KG1 (cell line): ENCODE results near the gene NEAT1.
A peak's percentile ranks its signal among the peaks of the same experiment; 100 is the strongest.

Experiments used
- DNase-seq: peaks from one replicate; lab custom pipeline; 2025; lab: John Stamatoyannopoulos, UW

Gene NEAT1

GRCh38 chr11:65421794-65422632 lies 585 bp upstream of the NEAT1 start:
- DNase-seq: peak; percentile 85

- no peak for DNase-seq
These were observed 1.1 kb downstream of the NEAT1 start for GRCh38 chr11:65423516-65424204.

- peak; percentile 55 for DNase-seq
These were observed 1.9 kb downstream of the NEAT1 start for GRCh38 chr11:65424205-65425104.

GRCh38 chr11:65425105-65425970 lies 2.7 kb downstream of the NEAT1 start:
- DNase-seq: peak; percentile 65

- peak; percentile 71 for DNase-seq
These were observed 3.6 kb downstream of the NEAT1 start for GRCh38 chr11:65425971-65426838.

GRCh38 chr11:65426839-65427690 lies 4.5 kb downstream of the NEAT1 start:
- no peak for DNase-seq

GRCh38 chr11:65427691-65428577 lies 5.3 kb downstream of the NEAT1 start:
- no peak for DNase-seq

GRCh38 chr11:65428578-65429067 lies 6.0 kb downstream of the NEAT1 start:
- DNase-seq: no peak

GRCh38 chr11:65429068-65429681 lies 6.6 kb downstream of the NEAT1 start:
- DNase-seq: no peak

- DNase-seq: peak; percentile 52
These were observed 7.3 kb downstream of the NEAT1 start for GRCh38 chr11:65429724-65430405.

- no peak for DNase-seq
These were observed 8.0 kb downstream of the NEAT1 start for GRCh38 chr11:65430406-65431217.

- no peak for DNase-seq
These were observed 9.0 kb downstream of the NEAT1 start for GRCh38 chr11:65431451-65432099.

GRCh38 chr11:65432100-65432650 lies 9.6 kb downstream of the NEAT1 start:
- no peak for DNase-seq

- peak; percentile 41 for DNase-seq
These were observed 10.3 kb downstream of the NEAT1 start for GRCh38 chr11:65432686-65433582.
